ENCODE results near the gene ENOX2.

The ENOX2 gene

GRCh38 chrX:130746709-130747342 lies 156.2 kb downstream of the ENOX2 start:
- DNase-seq (ENCODE audit: insufficient read length, low spot score) (no peak), FAIRE-seq (no peak)
- TF ChIP-seq PAX5 (IDR thresholded peaks at IDR 0.05; ENCODE audit: insufficient read depth, low read length, severe bottlenecking) (no peak), TAF1 (IDR thresholded peaks at IDR 0.05; ENCODE audit: low read depth, low read length) (no peak), POLR2AphosphoS5 (IDR thresholded peaks at IDR 0.05; ENCODE audit: low read depth, low read length) (no peak), POU2F2 (IDR thresholded peaks at IDR 0.05; ENCODE audit: low read depth, low read length) (no peak), SPI1 (IDR thresholded peaks at IDR 0.05; ENCODE audit: low read depth, low read length) (no peak)

- peak; percentile 35 for FAIRE-seq
- DNase-seq (ENCODE audit: insufficient read length, low spot score): no peak
- TF ChIP-seq POU2F2 (IDR thresholded peaks at IDR 0.05; ENCODE audit: low read depth, low read length) (no peak), POLR2A (IDR thresholded peaks at IDR 0.05; ENCODE audit: low read depth, low read length) (no peak), TAF1 (IDR thresholded peaks at IDR 0.05; ENCODE audit: low read depth, low read length) (no peak), POLR2AphosphoS5 (IDR thresholded peaks at IDR 0.05; ENCODE audit: low read depth, low read length) (no peak), PAX5 (IDR thresholded peaks at IDR 0.05; ENCODE audit: insufficient read depth, low read length, severe bottlenecking) (no peak), SPI1 (IDR thresholded peaks at IDR 0.05; ENCODE audit: low read depth, low read length) (no peak)
These were observed 156.9 kb downstream of the ENOX2 start for GRCh38 chrX:130746077-130746476.

- DNase-seq (ENCODE audit: insufficient read length, low spot score): no peak
- FAIRE-seq: no peak
These were observed 161.4 kb downstream of the ENOX2 start for GRCh38 chrX:130741584-130741983.

GRCh38 chrX:130741151-130741550 lies 161.9 kb downstream of the ENOX2 start:
- no peak for DNase-seq (ENCODE audit: insufficient read length, low spot score)
- no peak for TF ChIP-seq SPI1 (IDR thresholded peaks at IDR 0.05; ENCODE audit: low read depth, low read length)
- no peak for TF ChIP-seq TAF1 (IDR thresholded peaks at IDR 0.05; ENCODE audit: low read depth, low read length)
- no peak for TF ChIP-seq POLR2A (IDR thresholded peaks at IDR 0.05; ENCODE audit: low read depth, low read length)
- no peak for TF ChIP-seq POU2F2 (IDR thresholded peaks at IDR 0.05; ENCODE audit: low read depth, low read length)
- no peak for TF ChIP-seq PAX5 (IDR thresholded peaks at IDR 0.05; ENCODE audit: insufficient read depth, low read length, severe bottlenecking)
- TF ChIP-seq POLR2AphosphoS5 (IDR thresholded peaks at IDR 0.05; ENCODE audit: low read depth, low read length): no peak
- no peak for FAIRE-seq

More at GRCh38 chrX:130741584-130741983, 161.4 kb downstream of the ENOX2 start:
- TF ChIP-seq POU2F2 (IDR thresholded peaks at IDR 0.05; ENCODE audit: low read depth, low read length) (no peak), PAX5 (IDR thresholded peaks at IDR 0.05; ENCODE audit: insufficient read depth, low read length, severe bottlenecking) (no peak), POLR2AphosphoS5 (IDR thresholded peaks at IDR 0.05; ENCODE audit: low read depth, low read length) (no peak), POLR2A (IDR thresholded peaks at IDR 0.05; ENCODE audit: low read depth, low read length) (no peak), SPI1 (IDR thresholded peaks at IDR 0.05; ENCODE audit: low read depth, low read length) (no peak), TAF1 (IDR thresholded peaks at IDR 0.05; ENCODE audit: low read depth, low read length) (no peak)

GRCh38 chrX:130738638-130739195 lies 164.3 kb downstream of the ENOX2 start:
- peak; percentile 51 for FAIRE-seq
- TF ChIP-seq PAX5 (IDR thresholded peaks at IDR 0.05; ENCODE audit: insufficient read depth, low read length, severe bottlenecking) (no peak), TAF1 (IDR thresholded peaks at IDR 0.05; ENCODE audit: low read depth, low read length) (no peak), SPI1 (IDR thresholded peaks at IDR 0.05; ENCODE audit: low read depth, low read length) (no peak), POLR2A (IDR thresholded peaks at IDR 0.05; ENCODE audit: low read depth, low read length) (no peak), POU2F2 (IDR thresholded peaks at IDR 0.05; ENCODE audit: low read depth, low read length) (no peak)
- no peak for DNase-seq (ENCODE audit: insufficient read length, low spot score)

GRCh38 chrX:130734713-130735112 lies 168.3 kb downstream of the ENOX2 start:
- DNase-seq (ENCODE audit: insufficient read length, low spot score) (no peak), FAIRE-seq (no peak)
- TF ChIP-seq POU2F2 (IDR thresholded peaks at IDR 0.05; ENCODE audit: low read depth, low read length) (no peak), TAF1 (IDR thresholded peaks at IDR 0.05; ENCODE audit: low read depth, low read length) (no peak), POLR2A (IDR thresholded peaks at IDR 0.05; ENCODE audit: low read depth, low read length) (no peak), POLR2AphosphoS5 (IDR thresholded peaks at IDR 0.05; ENCODE audit: low read depth, low read length) (no peak), PAX5 (IDR thresholded peaks at IDR 0.05; ENCODE audit: insufficient read depth, low read length, severe bottlenecking) (no peak), SPI1 (IDR thresholded peaks at IDR 0.05; ENCODE audit: low read depth, low read length) (no peak)

GRCh38 chrX:130728208-130728607 lies 174.8 kb downstream of the ENOX2 start:
- DNase-seq (ENCODE audit: insufficient read length, low spot score) (no peak), FAIRE-seq (no peak)
- TF ChIP-seq TAF1 (IDR thresholded peaks at IDR 0.05; ENCODE audit: low read depth, low read length): no peak
- no peak for TF ChIP-seq SPI1 (IDR thresholded peaks at IDR 0.05; ENCODE audit: low read depth, low read length)
- TF ChIP-seq POLR2A (IDR thresholded peaks at IDR 0.05; ENCODE audit: low read depth, low read length): no peak
- no peak for TF ChIP-seq PAX5 (IDR thresholded peaks at IDR 0.05; ENCODE audit: insufficient read depth, low read length, severe bottlenecking)
- TF ChIP-seq POLR2AphosphoS5 (IDR thresholded peaks at IDR 0.05; ENCODE audit: low read depth, low read length): no peak
- no peak for TF ChIP-seq POU2F2 (IDR thresholded peaks at IDR 0.05; ENCODE audit: low read depth, low read length)

GRCh38 chrX:130726661-130727060 lies 176.3 kb downstream of the ENOX2 start:
- FAIRE-seq (no peak), DNase-seq (ENCODE audit: insufficient read length, low spot score) (no peak)
- TF ChIP-seq PAX5 (IDR thresholded peaks at IDR 0.05; ENCODE audit: insufficient read depth, low read length, severe bottlenecking) (no peak), TAF1 (IDR thresholded peaks at IDR 0.05; ENCODE audit: low read depth, low read length) (no peak), POLR2A (IDR thresholded peaks at IDR 0.05; ENCODE audit: low read depth, low read length) (no peak)

- no peak for TF ChIP-seq POLR2AphosphoS5 (IDR thresholded peaks at IDR 0.05; ENCODE audit: low read depth, low read length)
- DNase-seq (ENCODE audit: insufficient read length, low spot score) (no peak), FAIRE-seq (no peak)
These were observed 177.5 kb downstream of the ENOX2 start for GRCh38 chrX:130725519-130725918.

- DNase-seq (ENCODE audit: insufficient read length, low spot score): no peak
- FAIRE-seq: no peak
- TF ChIP-seq SPI1 (IDR thresholded peaks at IDR 0.05; ENCODE audit: low read depth, low read length) (no peak), TAF1 (IDR thresholded peaks at IDR 0.05; ENCODE audit: low read depth, low read length) (no peak)
These were observed 183.6 kb downstream of the ENOX2 start for GRCh38 chrX:130719413-130719812.
